BE2C (cell line): ENCODE measurements around the gene KLHL35.
"Not testable (repeated sequence)": the region's sequence is repeated elsewhere in the genome, so short reads cannot be mapped to it uniquely, and the experiment has no call there.

Source experiments
- DNase-seq: peaks from one replicate; pipeline ENCODE4 v3.0.0-alpha.2; 2020
- H3K27me3 ChIP-seq: fragments of 250-450 bp; sonication (Bioruptor Pico); 2 replicates; pipeline ENCODE4 v1.5.1; 2020; ENCODE audit warnings: mild to moderate bottlenecking
- H3K36me3 ChIP-seq: fragments of 250-450 bp; sonication (Bioruptor Pico); 2 replicates; pipeline ENCODE4 v1.5.1; 2020; ENCODE audit warnings: mild to moderate bottlenecking
- H3K4me1 ChIP-seq: fragments of 250-450 bp; sonication (Bioruptor Pico); 2 replicates; pipeline ENCODE4 v1.5.1; 2020
- H3K4me3 ChIP-seq: 2 replicates; pipeline ENCODE4 v1.5.1; 2011; ENCODE audit warnings: low read depth, low read length
- H3K9me3 ChIP-seq: fragments of 250-450 bp; sonication (Bioruptor Pico); 2 replicates; pipeline ENCODE4 v1.5.1; 2020
- TF ChIP-seq, protein P1 (sequence below): IDR thresholded peaks from 2 replicates; pipeline ENCODE4 v1.5.1; 2012; ENCODE audit warnings: mild to moderate bottlenecking, low read depth, low read length

KLHL35 gene

DNA sequence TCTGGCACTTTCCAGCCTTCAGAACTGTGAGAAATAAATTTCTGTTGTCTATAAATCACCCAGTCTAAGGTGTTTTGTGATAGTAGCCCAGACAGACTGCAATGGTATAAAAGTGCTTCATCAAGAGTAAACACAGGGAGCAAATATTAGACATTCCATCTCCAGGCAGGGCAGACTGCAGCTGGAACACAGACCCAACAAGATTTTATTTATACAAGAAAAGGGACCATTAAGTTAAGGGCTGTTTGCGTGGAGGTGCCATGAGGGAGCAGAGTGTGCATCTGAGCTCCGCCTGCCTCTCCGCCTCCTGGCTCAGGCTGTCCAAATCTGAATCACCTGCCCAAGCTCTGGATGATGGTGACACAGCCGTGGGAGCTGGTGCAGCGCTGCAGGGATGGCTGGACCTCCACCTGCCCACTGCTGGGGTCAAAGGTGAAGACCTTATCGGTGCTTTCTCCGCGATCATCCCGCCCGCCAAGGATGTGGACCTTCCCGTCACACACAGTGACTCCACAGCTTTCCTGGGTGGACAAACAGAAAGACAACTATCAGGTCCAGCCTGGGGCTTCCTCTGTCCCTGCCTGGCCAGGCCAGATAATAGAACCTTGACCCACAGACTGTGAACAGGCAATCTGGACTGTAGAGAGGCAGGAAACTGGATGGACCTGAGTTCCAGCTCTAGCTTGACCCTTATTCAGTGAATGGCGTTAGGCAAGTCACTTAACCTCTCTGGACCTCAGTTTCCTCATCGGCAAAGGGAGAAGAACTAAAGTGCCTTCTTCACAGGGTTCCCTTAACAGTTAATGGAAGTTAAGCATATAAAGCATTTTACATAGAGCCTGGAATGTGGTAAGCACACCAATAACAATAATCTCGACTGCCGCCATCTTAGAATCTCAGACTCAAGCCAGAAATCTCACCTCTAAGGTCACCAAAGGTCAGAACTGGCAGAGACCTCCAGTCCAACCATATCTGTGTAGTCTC, 10.5 kb downstream of the KLHL35 start:
- no peak for DNase-seq
- Histone ChIP-seq H3K27me3 (no peaks in the 10 kb centered on the region), H3K4me1 (no peaks in the 10 kb centered on the region; the same call in 1 of the 2 replicates), H3K9me3 (no peaks in the 10 kb centered on the region), H3K36me3 (peaks cover 14% of the 10 kb centered on the region), H3K4me3 (no peak overlapping the region)
- TF ChIP-seq, protein P1, sequence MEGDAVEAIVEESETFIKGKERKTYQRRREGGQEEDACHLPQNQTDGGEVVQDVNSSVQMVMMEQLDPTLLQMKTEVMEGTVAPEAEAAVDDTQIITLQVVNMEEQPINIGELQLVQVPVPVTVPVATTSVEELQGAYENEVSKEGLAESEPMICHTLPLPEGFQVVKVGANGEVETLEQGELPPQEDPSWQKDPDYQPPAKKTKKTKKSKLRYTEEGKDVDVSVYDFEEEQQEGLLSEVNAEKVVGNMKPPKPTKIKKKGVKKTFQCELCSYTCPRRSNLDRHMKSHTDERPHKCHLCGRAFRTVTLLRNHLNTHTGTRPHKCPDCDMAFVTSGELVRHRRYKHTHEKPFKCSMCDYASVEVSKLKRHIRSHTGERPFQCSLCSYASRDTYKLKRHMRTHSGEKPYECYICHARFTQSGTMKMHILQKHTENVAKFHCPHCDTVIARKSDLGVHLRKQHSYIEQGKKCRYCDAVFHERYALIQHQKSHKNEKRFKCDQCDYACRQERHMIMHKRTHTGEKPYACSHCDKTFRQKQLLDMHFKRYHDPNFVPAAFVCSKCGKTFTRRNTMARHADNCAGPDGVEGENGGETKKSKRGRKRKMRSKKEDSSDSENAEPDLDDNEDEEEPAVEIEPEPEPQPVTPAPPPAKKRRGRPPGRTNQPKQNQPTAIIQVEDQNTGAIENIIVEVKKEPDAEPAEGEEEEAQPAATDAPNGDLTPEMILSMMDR: no peak

GRCh38 chr11:75421902-75422247, 11.1 kb downstream of the KLHL35 start:
- H3K4me3 ChIP-seq: no peak overlapping the region
- no peak for DNase-seq

DNA sequence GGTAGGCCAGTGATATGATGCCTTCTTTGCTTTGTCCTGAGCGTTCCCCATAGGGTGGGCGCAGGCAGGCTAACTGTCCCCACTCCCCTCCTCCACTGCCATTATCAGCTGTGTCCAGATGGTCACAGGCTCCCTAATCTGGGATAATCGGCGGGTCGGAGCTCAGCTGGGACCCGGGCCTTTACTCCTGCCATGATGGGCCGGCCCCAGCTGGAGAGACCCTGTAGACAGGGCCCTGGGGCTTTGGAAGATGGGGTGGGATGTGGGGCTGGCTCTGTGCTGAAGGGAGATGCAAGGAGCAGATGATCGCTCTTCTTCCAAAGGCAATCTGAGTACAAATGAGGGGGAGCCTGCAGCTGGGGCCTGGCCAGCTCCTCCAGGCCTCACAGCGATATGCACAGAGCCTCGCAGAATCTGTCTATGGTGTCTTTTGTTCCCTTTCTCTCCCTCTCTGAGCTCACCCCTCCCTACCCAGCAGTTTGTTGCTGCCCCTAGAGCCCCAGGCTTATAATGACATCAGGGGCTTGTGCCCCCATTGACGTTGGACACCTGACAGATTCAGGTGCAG, 11.9 kb downstream of the KLHL35 start:
- H3K36me3 ChIP-seq: peaks cover 15% of the 10 kb centered on the region
- no peaks in the 10 kb centered on the region for H3K9me3 ChIP-seq
- H3K4me3 ChIP-seq: no peak overlapping the region
- no peaks in the 10 kb centered on the region; the same call in 1 of the 2 replicates for H3K4me1 ChIP-seq
- no peaks in the 10 kb centered on the region for H3K27me3 ChIP-seq
- TF ChIP-seq, protein P1: no peak
- no peak for DNase-seq

More at GRCh38 chr11:75421902-75422247, 11.1 kb downstream of the KLHL35 start:
- Histone ChIP-seq H3K4me1 (no peaks in the 10 kb centered on the region; the same call in 1 of the 2 replicates), H3K36me3 (peaks cover 14% of the 10 kb centered on the region), H3K9me3 (no peaks in the 10 kb centered on the region), H3K27me3 (no peaks in the 10 kb centered on the region)
- TF ChIP-seq, protein P1: no peak

DNA sequence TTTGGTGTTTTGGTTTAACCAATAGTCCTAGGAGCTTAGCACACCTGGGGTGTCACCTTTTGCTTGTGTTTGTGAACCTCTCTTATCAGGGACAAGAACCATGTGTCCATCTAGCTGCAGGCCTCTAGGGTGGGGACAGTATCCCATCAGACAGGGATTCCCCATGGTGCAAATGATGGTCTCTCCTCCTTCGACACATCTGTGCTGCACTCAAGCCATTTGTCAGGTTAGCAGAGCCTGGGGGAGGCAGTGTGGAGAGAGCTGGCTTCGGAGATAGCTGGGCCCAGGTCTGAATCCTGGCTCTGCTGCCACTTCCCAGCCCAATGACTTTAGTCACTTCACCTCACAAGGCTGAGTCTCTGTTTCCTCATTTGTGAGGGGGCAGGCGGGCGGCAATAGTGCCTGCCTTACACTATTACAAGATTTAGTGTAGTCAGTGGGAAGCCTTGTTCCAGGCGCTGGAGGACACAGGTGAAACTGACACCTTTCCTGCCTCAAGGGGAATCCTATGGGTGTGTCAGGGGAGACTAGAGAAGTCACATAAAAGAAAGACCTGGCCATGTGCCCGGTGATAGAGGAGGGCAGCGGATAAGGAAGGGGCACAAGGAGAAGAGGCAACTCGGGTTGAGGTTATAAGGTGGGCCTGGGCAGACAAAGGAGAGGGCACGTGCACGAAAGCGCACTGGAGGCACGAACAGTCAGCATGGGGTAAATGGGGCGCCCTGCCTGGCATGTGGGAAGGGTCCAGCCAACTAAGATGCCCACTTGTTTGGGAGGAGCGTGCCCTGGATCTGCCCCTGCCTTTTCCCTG, 12.6 kb downstream of the KLHL35 start:
- no peaks in the 10 kb centered on the region for H3K27me3 ChIP-seq
- H3K36me3 ChIP-seq: peaks cover 18% of the 10 kb centered on the region
- TF ChIP-seq, protein P1: no peak
- H3K4me3 ChIP-seq: no peak overlapping the region
- H3K4me1 ChIP-seq: no peaks in the 10 kb centered on the region; the same call in 1 of the 2 replicates
- no peaks in the 10 kb centered on the region for H3K9me3 ChIP-seq
- DNase-seq: no peak

GRCh38 chr11:75413864-75414263, 19.1 kb downstream of the KLHL35 start:
- TF ChIP-seq, protein P1: no peak
- no peaks in the 10 kb centered on the region for H3K27me3 ChIP-seq
- no peak overlapping the region for H3K4me3 ChIP-seq
- peaks cover 5% of the 10 kb centered on the region; the same call in 1 of the 2 replicates for H3K4me1 ChIP-seq
- H3K36me3 ChIP-seq: peaks cover 48% of the 10 kb centered on the region
- DNase-seq: no peak
- no peaks in the 10 kb centered on the region for H3K9me3 ChIP-seq

- not testable (repeated sequence) for H3K4me3 ChIP-seq, H3K27me3 ChIP-seq
- H3K36me3 ChIP-seq: peaks cover 56% of the 10 kb centered on the region
These were observed 19.9 kb downstream of the KLHL35 start for GRCh38 chr11:75413146-75413545.

GRCh38 chr11:75409971-75410370, 23.0 kb downstream of the KLHL35 start:
- Histone ChIP-seq H3K4me1 (peaks cover 28% of the 10 kb centered on the region), H3K36me3 (peaks cover 77% of the 10 kb centered on the region)
- H3K27me3 ChIP-seq, H3K4me3 ChIP-seq, H3K9me3 ChIP-seq, DNase-seq: not testable (repeated sequence)

More at GRCh38 chr11:75413146-75413545, 19.9 kb downstream of the KLHL35 start:
- H3K4me1 ChIP-seq, DNase-seq, H3K9me3 ChIP-seq: not testable (repeated sequence)
